Tibial artery (tissue), 4 donors: ENCODE data around the gene MUC5AC.
"Not testable (repeated sequence)": the region's sequence is repeated elsewhere in the genome, so short reads cannot be mapped to it uniquely, and the experiment has no call there.

Source experiments
- DNase-seq, 2 donors: peaks; one replicate each; pipeline ENCODE4 v3.0.0-alpha.2; 2019
- H3K27ac ChIP-seq, 2 donors: fragments of 200-600 bp; sonication (generic) in 1 of 2; 1 replicate in 1 of 2; 2 replicates in 1 of 2; pipeline ENCODE4 v1.5.1; 2018 to 2019; ENCODE audit warnings: mild to moderate bottlenecking in 1 of 2
- H3K27me3 ChIP-seq, 2 donors: fragments of 200-600 bp; sonication (generic) in 1 of 2; one replicate each; pipeline versions ENCODE4 v1.5.1 to v1.6.0; 2016 to 2019
- H3K36me3 ChIP-seq, 3 donors: fragments of 200-600 bp; sonication (generic) in 2 of 3; one replicate each; pipeline ENCODE4 v1.5.1; 2016 to 2019; ENCODE audit warnings: mild to moderate bottlenecking in 2 of 3
- H3K4me1 ChIP-seq, 4 donors: fragments of 200-600 bp; sonication (generic) in 2 of 4; 1 replicate in 3 of 4; 2 replicates in 1 of 4; pipeline ENCODE4 v1.5.1; 2016 to 2019
- H3K4me3 ChIP-seq, 2 donors: fragments of 200-600 bp; sonication (generic) in 1 of 2; 1 replicate in 1 of 2; 2 replicates in 1 of 2; pipeline ENCODE4 v1.5.1; 2018 to 2019; ENCODE audit warnings: mild to moderate bottlenecking in 2 of 2
- H3K9me3 ChIP-seq, 3 donors: fragments of 200-600 bp; sonication (generic) in 1 of 3; one replicate each; pipeline ENCODE4 v1.5.1; 2016 to 2019
- CTCF ChIP-seq, 2 experiments: fragments of 200-600 bp in 1 of 2; fragments of 450-650 bp in 1 of 2; IDR thresholded peaks; one replicate each; pipeline ENCODE4 v1.5.1; 2017 to 2019; ENCODE audit warnings: antibody characterized with exemption in 2 of 2, mild to moderate bottlenecking in 1 of 2, moderate library complexity in 1 of 2
- intact Hi-C: fragments of 100-400 bp; cut with DNase I; formaldehyde crosslinking; loops from one replicate; pipeline ENCODE4 v1.15.0; 2023; ENCODE audit warnings: low total_unique reads

Gene MUC5AC

GRCh38 chr11:1181853-1182535, 24.2 kb downstream of the MUC5AC start:
- intact Hi-C loops, result no loop called here
- no peaks in the 10 kb centered on the region for H3K36me3 ChIP-seq

GRCh38 chr11:1184139-1184538, 26.4 kb downstream of the MUC5AC start:
- H3K4me1 ChIP-seq, H3K4me3 ChIP-seq, intact Hi-C loops, H3K9me3 ChIP-seq, DNase-seq, H3K36me3 ChIP-seq, H3K27ac ChIP-seq: not testable (repeated sequence)
- peaks cover 0 to 29% of the 10 kb centered on the region in 2 donors for H3K27me3 ChIP-seq

More at GRCh38 chr11:1181853-1182535, 24.2 kb downstream of the MUC5AC start:
- H3K9me3 ChIP-seq, result no peaks in the 10 kb centered on the region
- H3K4me3 ChIP-seq, result no peak overlapping the region
- H3K27ac ChIP-seq, result no peak overlapping the region
- no peaks in the 10 kb centered on the region for H3K4me1 ChIP-seq
- no peak for DNase-seq
- peaks cover 0 to 39% of the 10 kb centered on the region in 2 donors for H3K27me3 ChIP-seq
- no peak for TF ChIP-seq CTCF (IDR thresholded peaks at IDR 0.05)

- H3K4me1 ChIP-seq, H3K36me3 ChIP-seq, H3K9me3 ChIP-seq, H3K27ac ChIP-seq, H3K4me3 ChIP-seq, intact Hi-C loops: not testable (repeated sequence)
- peak in 1 of 2 donors; percentile 40 for DNase-seq
- H3K27me3 ChIP-seq, result peaks cover 0 to 19% of the 10 kb centered on the region in 2 donors
Observed at GRCh38 chr11:1188451-1189130, 30.8 kb downstream of the MUC5AC start.

- H3K36me3 ChIP-seq, intact Hi-C loops, H3K9me3 ChIP-seq, H3K4me3 ChIP-seq, H3K4me1 ChIP-seq, H3K27ac ChIP-seq: not testable (repeated sequence)
- peak in 1 of 2 donors; percentile 31 for DNase-seq
- peaks cover 0 to 24% of the 10 kb centered on the region in 2 donors for H3K27me3 ChIP-seq
Observed at GRCh38 chr11:1189816-1190215, 32.1 kb downstream of the MUC5AC start.

GRCh38 chr11:1191786-1192470, 34.2 kb downstream of the MUC5AC start:
- intact Hi-C loops, H3K36me3 ChIP-seq, H3K4me3 ChIP-seq, H3K9me3 ChIP-seq, H3K4me1 ChIP-seq, H3K27ac ChIP-seq: not testable (repeated sequence)
- peak; percentile 15 to 33 for DNase-seq
- peaks cover 0 to 45% of the 10 kb centered on the region in 2 donors for H3K27me3 ChIP-seq

- Histone ChIP-seq H3K36me3 (no peaks in the 10 kb centered on the region), H3K4me3 (no peak overlapping the region), H3K27ac (no peak overlapping the region), H3K27me3 (peaks cover 0 to 54% of the 10 kb centered on the region in 2 donors), H3K4me1 (no peaks in the 10 kb centered on the region), H3K9me3 (no peaks in the 10 kb centered on the region)
- TF ChIP-seq CTCF (IDR thresholded peaks at IDR 0.05), result no peak
- intact Hi-C loops, result no loop called here
- DNase-seq, result peak in 1 of 2 donors; percentile 51
Observed at GRCh38 chr11:1192741-1193325, 35.1 kb downstream of the MUC5AC start.

- DNase-seq, result peak; percentile 12 to 65
- Histone ChIP-seq H3K4me3 (no peak overlapping the region), H3K27me3 (peaks cover 0 to 62% of the 10 kb centered on the region in 2 donors), H3K27ac (no peak overlapping the region), H3K9me3 (no peaks in the 10 kb centered on the region), H3K36me3 (no peaks in the 10 kb centered on the region), H3K4me1 (no peaks in the 10 kb centered on the region)
- no peak for TF ChIP-seq CTCF (IDR thresholded peaks at IDR 0.05)
- intact Hi-C loops, result no loop called here
Observed at GRCh38 chr11:1193326-1194230, 35.8 kb downstream of the MUC5AC start.
